Measurements from ENCODE around the gene REPIN1.
A peak's percentile ranks its signal among the peaks of the same experiment; 100 is the strongest.

Gene REPIN1

GRCh38 chr7:150337659-150338081 is 31.0 kb upstream of the REPIN1 start:
- no peak for DNase-seq

- no peak for DNase-seq
These were observed 30.3 kb upstream of the REPIN1 start for GRCh38 chr7:150338166-150338829.

GRCh38 chr7:150339409-150339809 is 29.2 kb upstream of the REPIN1 start:
- DNase-seq: no peak

- peak in 1 of 2 donors; percentile 21 for DNase-seq
These were observed 28.4 kb upstream of the REPIN1 start for GRCh38 chr7:150340024-150340749.

- DNase-seq: no peak
These were observed 27.8 kb upstream of the REPIN1 start for GRCh38 chr7:150340875-150341262.

GRCh38 chr7:150341263-150342120 is 27.1 kb upstream of the REPIN1 start, which contains the start of gene RARRES2:
Gene RARRES2, minus strand, starts transcription at chr7:150341629. Its CDS starts 1,020 bp downstream, at chr7:150340609.
- no peak for DNase-seq

GRCh38 chr7:150342121-150342408 is 26.6 kb upstream of the REPIN1 start:
- DNase-seq: no peak

- no peak for DNase-seq
These were observed 25.4 kb upstream of the REPIN1 start for GRCh38 chr7:150343225-150343624.

GRCh38 chr7:150344299-150344698 is 24.3 kb upstream of the REPIN1 start:
- no peak for DNase-seq

GRCh38 chr7:150345012-150345411 is 23.6 kb upstream of the REPIN1 start:
- no peak for DNase-seq

GRCh38 chr7:150346922-150347321 is 21.7 kb upstream of the REPIN1 start:
- no peak for DNase-seq

- DNase-seq: no peak
These were observed 16.9 kb upstream of the REPIN1 start for GRCh38 chr7:150351587-150352194.

GRCh38 chr7:150355666-150356059 is 13.0 kb upstream of the REPIN1 start:
- no peak for DNase-seq

GRCh38 chr7:150356265-150356897 is 12.2 kb upstream of the REPIN1 start:
- DNase-seq: no peak

- peak; percentile 59 to 70 for DNase-seq
These were observed 11.4 kb upstream of the REPIN1 start for GRCh38 chr7:150357270-150357669.

- DNase-seq: no peak
These were observed 10.7 kb upstream of the REPIN1 start for GRCh38 chr7:150357771-150358427.

GRCh38 chr7:150358433-150358832 is 10.2 kb upstream of the REPIN1 start:
- no peak for DNase-seq

GRCh38 chr7:150358988-150359621 is 9.5 kb upstream of the REPIN1 start:
- no peak for DNase-seq

GRCh38 chr7:150359622-150360362 is 8.8 kb upstream of the REPIN1 start:
- no peak for DNase-seq

- no peak for DNase-seq
These were observed 8.1 kb upstream of the REPIN1 start for GRCh38 chr7:150360363-150361058.
